Measurements from ENCODE around the gene LIF.

LIF gene

DNA sequence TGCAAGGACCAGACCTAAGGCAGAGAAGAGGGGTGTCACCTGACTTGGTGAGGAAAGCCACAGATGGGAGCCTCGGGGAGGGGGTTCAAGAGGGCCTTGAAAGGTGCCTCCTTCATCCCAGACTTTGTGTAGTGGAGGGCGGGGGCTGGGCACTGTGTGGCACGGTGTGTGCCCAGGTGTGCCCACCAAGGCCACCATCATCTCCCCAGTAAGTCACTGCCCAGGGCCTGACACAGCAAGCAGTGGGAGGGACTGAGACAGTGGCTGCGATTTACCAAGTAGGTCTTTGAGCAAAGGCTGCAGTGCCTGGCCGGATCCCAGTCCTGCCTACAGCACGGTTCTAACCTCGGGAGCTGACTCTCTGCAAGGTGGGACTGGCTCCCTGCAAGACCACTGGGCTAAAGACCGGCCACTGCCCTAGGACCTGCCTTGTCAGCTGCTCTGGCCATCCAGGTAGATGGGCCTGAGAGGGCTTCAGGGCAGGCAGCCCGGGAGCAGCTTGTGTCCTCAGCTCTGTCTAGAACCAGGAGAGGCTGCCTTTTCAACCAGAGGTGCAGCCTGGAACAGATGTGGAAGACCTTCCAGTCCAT, 18.7 kb upstream of the LIF start:
- DNase-seq (ENCODE audit: low read depth in 1 of 2, low spot score in 1 of 2): no peak

DNA sequence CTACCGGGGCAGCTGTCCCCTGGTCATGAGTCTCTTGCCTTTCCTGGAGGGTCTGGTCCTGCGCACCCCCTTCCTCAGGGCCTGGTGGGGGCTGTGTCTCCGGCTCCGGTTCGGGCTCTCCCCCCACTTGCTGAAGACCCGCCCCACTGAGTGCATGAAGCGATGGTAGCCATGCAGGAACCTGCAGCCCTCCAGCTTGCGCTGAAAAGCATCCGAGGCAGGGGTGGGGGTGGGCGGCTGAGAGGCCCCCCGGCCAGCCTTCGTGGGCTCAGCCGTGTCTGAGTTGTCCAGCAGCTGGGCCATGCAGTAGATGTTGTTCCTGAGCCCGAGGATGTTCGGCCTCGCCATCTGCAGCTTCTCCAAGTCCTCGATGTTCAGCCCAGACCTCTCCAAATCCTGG, 17.3 kb upstream of the LIF start:
- DNase-seq (ENCODE audit: low read depth in 1 of 2, low spot score in 1 of 2): no peak

DNA sequence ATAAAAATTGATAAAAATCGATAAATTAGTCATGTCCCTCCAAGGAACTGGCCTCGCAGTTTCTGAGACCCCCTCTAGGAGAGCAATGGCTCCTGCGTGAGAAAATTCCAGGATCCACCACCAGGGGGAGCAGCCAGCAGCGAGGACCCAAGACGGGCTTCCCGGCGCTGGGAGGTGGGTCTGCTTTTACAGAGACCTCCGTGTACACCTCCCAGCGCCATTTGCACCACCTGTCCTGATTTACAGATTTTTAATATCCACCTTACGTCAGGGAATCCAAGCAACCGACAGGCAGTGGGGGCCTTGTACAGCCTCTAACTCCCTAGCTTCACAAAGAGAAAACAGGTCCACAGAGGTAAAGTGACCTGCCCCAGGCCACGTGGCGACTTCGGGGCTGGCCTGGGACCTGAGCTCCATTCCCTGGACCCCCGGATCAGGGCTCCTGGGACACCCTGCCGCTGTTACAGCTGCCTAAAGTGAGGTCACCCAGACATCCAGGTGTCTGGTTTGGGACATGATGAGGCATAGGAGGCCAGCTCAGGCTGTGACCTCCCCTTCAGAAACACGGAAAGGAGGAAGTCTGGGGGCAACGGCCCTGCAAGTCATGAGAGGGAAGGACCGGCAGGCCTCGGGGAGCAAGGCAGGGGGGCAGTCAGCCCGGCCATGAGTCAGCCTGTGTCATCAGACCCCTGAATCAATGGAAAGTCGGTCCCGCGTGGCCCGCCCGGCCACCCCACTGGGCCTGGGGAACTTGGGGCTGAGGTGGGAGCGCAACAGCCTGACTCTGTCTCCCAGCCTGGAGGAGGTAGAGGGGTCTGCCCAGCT, 16.6 kb upstream of the LIF start:
- DNase-seq (ENCODE audit: low read depth in 1 of 2, low spot score in 1 of 2): peak; percentile 71 to 74

DNA sequence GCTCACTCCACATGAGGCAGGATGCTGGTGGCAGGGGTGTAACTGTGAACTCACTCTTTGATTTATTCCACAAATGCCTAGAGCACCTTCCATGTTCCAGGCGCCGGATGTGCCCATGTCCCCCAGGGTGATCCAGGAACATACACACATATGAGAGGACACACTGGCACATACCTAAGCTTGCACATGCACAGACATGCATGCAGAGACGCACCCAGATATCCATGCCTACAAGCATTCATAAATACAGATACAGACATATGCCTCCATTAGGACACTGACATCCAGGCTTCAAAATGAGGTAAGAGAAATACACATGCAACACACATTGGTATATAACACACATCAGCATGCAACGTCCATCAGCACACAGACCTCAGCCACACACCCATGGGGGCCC, 15.6 kb upstream of the LIF start:
- no peak for DNase-seq (ENCODE audit: low read depth in 1 of 2, low spot score in 1 of 2)

DNA sequence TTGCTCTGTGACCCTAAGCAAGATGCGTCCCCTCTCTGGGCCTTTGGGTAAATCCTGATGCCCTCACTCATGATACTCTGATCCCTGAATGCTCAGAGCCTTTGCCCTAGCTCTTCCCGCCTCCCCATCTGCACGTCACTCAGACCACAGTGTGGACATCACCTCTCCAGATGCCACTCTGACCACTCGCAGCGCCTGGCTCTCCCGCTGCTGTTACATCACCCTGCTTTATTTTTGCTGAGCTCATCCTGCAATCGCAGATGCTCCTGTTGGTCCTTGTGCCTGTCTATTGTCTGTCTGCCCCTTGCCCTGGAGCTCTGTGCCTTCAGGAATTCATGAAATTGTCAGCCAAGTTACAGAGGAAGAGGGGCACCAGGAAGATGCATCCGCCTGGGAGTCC, 14.6 kb upstream of the LIF start:
- DNase-seq (ENCODE audit: low read depth in 1 of 2, low spot score in 1 of 2): no peak

DNA sequence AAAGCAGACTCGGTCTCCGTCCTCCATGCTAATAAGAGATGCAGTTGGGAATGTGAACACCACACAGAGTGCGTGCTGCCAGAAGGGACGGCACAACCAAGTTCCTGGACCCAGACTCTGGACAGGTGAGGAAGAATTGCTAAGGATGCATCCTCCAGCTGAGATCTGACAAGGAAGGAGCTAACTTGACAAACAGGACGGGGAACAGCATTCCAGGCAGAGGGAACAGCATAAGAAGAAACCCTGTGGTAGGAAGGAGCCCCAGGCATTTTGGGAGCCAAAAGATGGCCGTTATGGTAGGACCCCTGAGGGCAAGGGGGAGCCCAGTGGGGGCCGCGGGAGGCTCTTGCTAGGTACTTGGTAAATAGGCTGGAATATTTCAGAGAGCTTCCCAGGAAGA, 14.1 kb upstream of the LIF start:
- no peak for DNase-seq (ENCODE audit: low read depth in 1 of 2, low spot score in 1 of 2)

DNA sequence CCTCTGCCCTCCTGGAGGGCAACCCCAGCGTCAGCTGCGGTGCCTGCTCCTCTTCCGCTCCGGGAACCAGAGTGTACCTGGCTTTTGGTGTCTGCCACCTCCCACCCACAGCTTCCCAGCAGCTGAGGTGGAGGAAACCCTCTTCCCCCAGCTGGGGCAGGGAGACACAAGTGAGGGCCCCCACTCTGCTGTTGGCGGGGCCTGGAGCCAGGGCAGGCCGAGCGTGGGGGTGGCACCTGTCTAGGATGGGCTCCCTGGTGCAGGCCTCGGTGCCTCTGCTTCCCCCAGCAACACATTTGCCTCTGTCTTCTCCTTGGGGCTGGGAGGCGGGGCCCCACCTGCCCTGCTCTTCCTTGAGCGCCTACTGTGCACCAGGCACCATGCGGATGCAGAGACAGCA, 13.7 kb upstream of the LIF start:
- DNase-seq (ENCODE audit: low read depth in 1 of 2, low spot score in 1 of 2): no peak

DNA sequence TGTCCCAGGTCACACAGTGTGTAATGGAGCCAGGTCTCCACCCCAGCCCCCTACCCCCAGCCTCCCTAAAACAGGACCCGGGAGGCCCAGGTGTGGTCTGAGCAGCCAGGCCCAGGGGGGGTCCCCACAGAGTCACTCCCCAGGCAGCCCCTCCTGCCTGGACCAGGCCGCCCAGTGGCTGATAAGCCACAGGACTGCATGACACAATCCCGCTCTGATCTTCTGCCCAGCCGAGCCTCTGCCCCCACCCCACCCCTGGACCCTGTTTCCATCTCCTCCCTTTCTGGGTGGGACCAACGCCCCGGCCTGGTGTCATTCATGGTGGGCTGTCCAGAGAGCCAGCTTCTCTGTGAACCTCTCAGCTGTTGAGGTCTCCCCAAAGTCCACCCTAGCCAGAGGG, 7.8 kb upstream of the LIF start:
- DNase-seq (ENCODE audit: low read depth in 1 of 2, low spot score in 1 of 2): no peak

DNA sequence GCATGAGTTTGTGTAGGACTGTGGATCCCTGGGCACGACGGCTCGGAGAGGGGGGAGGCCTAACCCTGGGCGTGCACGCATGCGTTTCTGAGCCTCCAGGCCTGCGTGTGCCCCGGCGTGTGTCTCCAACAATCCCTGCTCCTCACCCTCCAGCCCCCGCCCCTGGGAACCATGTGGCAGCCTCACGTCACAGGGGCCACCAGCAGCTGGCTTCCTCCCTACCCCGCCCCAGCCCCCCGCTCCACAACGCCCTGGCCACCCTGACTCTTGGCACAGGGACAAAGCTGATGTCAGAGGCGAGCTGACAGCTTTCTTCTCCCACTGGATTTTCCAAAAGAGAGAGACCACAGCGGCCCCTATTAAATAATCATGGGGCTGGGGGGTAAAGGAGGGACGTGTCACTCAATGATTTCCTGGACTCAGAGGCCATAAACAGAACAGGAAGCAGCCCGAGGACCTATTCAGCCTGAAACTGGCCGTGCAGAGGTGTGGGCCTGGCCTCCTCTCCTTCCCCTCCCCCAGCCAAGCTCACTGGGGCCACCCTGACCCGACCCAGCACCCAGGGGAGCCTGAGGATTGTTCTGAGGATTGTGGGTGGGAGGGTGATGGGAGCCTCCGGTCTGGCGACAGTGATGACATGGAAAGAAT, 6.8 kb upstream of the LIF start:
- no peak for DNase-seq (ENCODE audit: low read depth in 1 of 2, low spot score in 1 of 2)

DNA sequence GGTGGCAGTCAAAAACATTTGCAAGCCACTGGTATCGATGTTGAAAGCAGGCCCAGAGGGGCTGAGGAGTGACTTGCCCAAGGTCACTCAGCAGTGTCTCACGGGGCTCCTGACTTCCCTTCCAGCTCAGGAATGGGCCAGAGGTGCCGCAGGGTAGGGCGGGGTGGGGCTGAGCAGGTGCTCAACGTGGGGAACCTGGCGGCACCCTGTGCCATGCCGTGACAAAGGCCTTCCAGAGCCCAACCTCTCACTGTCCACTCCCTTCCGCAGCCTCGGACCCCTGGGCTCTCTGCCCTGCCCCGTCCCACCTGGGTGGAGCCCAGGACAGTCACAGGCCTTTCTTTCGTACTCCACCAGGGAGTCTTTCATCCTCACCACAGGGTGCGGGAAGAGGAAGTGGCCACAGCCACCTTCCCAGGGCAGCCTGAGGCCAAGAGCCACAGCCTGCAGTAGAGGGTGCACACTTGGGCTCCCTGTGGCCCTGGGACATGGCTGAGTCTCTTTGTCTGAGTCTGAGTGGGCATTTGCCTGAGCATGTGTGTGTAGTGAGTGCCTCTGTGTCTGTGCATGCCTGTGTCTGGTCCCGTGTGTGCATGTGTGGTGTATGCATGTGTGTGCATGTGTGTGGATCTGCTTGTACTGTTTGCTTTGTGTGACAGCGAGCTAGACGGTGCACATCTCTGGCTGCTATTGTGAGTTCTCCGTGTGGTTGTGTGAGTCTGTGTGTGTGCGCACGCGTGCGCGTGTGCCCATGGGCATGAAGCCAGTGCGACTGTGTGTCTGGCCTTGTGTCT, 6.0 kb upstream of the LIF start:
- no peak for DNase-seq (ENCODE audit: low read depth in 1 of 2, low spot score in 1 of 2)

DNA sequence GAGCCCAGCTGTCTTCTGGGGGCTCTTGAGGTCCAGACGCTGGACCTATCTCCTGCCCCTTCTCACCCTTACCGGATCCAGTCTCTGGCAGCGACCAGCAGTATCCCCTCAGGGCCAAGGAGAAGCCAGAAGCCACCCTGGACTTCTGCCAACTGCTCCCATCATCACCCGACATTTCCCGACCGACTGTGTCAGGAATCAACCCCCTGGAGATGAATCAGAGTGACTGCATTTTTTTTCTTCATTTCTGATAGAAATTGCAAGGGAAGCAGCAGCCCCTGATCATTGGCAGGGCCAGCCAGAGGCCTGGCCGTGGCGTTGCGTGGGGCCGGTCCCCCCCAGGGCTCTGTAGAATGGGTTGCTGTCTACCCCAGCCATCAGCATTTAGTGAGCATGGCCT, 5.2 kb upstream of the LIF start:
- DNase-seq (ENCODE audit: low read depth in 1 of 2, low spot score in 1 of 2): no peak

DNA sequence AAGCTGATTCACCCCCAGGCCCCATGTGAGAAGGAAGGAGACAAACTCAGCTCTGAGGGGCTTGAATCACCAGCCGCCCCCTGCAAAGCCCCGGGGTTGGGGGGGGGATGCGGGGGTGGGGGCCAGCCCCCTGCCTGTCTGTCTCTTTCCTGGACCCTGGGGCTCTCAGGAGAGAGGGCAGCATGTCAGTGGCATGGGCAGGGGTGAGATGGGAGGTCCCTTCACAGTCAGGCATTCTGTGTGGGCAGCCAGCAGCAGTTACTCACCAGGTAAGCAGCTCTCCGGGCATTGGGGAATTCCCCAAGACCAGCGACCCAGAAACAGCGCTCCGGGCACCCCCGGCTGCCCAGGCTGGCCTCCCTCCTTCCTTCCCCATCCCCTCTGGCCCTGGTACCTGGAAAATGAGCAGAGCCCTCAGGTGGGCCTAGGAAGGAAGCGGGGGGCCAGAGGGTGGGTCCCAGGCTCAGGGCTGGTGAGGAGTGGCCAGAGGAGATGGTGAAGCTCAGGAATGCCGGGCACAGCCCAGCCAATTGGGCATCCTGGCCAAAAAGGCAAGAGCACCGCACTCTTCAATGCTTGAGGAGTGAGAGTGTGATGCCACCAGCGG, 4.2 kb upstream of the LIF start:
- no peak for DNase-seq (ENCODE audit: low read depth in 1 of 2, low spot score in 1 of 2)

DNA sequence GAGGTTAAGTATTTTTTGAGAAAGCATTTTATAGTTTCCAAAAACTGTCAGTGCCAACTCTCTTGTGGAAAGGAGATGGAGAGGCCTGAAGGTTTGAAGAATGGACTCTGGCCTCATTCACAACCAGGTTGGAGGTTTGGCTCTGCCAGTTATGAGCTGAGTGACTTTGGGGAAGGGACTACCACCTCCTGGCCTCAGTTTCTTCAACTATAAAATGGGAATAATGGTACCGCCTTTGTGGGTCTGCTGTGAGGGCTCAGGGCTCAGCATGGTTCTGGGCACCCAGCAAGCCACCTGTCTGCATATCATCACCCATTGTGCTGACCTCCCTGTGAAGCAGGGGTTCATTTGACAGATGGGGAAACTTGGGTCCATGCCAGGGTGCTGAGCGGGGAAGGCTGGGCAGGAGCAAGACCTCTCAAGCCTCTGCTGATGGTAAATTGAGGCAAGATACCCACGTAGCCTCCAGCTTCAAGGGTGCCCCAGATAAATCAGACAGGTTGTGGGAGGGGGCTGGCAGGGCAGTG, 3.5 kb upstream of the LIF start:
- no peak for DNase-seq (ENCODE audit: low read depth in 1 of 2, low spot score in 1 of 2)

DNA sequence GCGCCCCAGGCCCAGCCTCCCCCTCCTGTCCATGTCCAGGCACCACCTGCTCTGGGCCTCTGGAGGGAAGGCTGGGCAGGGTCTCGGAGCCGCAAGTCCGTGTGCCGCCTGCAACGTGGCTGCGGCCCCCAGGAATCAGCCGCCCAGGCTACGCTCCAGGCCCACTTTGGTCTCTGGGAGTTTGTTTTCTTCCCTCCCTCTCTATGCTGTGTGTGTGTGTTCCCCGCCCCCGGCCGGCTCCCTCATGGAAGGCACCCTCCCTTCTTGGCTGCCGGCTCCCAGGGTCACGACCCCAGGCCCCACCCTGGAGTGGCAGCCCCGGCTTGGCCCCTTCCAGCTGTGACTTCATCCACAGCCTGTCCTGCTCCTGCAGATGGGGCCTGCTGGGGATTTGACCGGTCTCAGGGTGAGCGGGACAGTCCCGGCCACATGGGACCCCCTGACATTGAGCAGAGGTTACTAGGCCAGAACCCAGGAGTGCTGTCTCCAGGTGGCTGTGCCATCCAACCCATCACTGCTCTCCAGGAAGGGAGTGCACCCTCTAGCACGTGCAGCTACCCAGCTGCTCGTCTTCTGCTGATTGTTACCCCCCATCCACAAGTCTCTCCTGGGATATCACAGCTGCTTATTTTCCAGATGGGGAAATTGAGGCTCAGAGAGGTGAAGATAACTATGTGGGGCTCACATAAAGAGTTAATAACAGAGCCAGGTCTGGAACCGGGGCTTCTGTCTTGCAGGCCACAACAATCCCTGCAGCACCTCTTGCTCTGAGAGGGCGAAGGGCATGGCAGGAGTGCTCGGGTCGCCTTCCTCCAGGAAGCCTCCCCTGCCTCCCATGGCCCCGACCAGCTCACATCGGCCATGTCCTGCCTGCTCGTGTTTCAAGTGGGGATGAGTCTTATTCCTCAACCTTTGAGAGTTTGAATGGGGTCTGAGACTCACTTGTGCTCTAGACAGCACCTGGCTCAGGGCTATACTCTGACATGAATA, 2.8 kb upstream of the LIF start:
- no peak for DNase-seq (ENCODE audit: low read depth in 1 of 2, low spot score in 1 of 2)

DNA sequence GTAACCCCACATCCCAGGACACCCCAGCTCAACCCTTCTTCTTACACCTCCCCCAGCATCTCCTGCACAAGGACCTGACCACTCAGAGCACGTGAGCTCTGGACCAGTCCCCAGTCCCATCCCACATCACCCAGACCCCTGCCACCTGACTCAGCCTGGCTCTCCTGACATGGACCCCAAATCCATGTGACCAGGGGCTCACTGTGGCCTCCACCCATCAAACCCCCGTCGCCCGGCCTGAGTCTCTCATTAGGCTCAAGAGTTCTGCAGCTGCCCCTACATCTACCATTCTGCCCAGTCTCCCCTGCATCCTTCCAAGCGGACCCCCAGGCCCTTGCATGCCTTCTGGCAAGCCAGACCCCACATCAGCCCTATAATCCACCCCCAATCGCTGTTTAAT, 1.9 kb upstream of the LIF start:
- no peak for DNase-seq (ENCODE audit: low read depth in 1 of 2, low spot score in 1 of 2)

DNA sequence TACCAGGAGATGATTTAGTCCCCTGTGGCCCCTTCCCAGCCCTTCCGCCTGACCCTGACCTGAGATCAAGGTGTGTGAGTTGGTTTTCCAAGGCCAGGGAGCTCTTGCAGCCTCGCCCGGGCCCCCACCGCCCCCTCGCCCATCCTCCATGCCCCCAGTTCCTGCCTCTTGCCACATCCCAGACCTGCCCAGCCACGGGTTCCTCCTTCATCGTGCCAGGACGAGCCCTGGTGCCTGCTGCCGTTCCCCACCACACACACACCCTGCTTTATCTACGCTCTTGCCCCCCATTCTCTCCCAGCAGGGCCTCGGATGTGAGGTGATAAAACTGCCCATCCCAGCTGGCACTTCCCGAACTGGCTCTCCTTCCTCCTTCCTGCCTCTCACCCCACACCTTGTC, 1.4 kb upstream of the LIF start:
- DNase-seq (ENCODE audit: low read depth in 1 of 2, low spot score in 1 of 2): no peak

DNA sequence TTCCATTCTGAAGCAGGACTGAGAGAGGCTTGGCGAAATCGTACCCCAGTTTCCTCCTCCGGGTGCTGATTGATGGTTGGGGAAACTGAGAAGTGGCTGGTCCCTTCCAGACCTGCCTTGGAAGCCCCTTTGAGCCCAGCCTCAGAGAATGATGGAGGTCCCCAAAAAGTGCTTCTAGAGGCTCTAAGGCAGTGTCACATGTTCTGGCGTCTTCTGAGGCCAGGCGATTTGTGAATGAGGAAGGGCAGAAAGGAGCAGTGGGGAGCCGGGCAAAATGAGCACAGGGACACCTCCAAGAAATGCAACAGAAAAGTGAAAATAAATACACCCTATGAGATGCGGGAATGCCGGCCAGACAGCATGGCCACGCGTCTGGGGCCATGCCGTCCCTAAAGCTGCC, 1.0 kb upstream of the LIF start:
- DNase-seq (ENCODE audit: low read depth in 1 of 2, low spot score in 1 of 2): no peak

DNA sequence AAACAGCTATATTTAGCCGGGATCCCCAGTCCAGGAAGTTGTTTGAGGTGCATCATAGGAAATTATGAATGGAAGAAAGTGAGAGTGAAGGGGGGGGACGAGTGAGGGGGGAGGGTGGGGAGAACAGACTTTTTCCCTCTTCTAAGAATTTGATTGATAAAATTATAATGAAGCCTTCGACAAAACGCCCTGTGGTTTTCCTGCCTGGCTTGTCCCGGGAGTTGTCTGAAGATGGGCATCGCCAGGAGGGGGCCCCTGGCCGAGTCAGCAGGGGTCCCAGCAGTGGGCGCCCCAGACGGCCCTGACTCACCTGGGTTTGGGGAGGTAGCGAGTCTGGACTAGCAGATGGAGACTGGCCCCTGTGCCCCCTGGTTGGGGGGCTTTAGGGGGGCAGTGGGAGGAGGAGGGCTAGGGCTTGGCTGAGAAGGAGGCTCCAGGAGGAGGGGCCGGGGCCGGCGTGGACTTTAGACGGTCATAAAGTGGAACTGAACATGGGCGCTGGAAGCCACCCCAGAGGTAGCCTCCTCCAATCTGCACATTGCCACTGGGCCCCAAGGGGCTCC, 336 bp upstream of the LIF start:
- no peak for DNase-seq (ENCODE audit: low read depth in 1 of 2, low spot score in 1 of 2)

DNA sequence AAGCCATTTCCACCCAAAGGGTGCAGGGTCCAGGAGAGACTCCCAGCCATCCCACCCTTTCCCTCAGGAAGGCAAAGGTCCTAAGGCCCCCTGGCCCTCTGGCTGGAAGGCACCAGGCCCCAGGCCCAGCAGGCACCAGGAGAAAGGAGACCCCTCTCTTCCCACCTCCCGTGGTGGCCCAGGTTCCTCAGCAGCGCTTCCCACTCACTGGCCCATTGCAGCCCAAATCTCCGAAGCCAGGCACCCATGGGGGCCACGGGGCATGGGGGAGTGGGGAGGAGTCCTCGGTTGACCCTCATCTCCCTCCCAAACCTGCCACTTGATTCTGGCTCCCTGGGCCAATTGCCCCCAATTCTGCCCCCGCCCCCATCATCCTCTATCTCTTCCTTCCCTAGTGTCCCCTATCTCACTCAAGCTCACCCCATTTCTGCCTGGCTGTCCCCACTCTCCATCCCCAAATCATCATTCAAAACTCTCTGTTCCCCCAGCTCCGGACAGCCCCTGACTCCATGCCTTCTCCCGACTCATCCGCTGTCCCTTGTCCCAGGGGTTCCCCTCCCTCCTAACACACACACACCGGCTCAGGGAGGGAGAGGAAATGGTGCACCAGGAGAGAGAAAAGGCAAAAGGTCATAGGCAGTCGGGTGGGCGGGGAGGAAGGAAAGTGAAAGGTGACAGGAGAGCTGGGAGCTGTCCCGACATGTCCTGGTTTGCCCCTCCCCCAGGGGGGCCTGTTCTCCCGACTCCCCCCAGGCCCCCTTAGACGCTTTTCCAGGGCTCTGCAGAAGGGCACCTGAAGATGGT, 1.2 kb downstream of the LIF start:
- DNase-seq (ENCODE audit: low read depth in 1 of 2, low spot score in 1 of 2): no peak

Data from activated CD4-positive, alpha-beta T cell treated with anti-CD3 and anti-CD28 coated beads, Interleukin-2, amount 50 U/mL, for 24 hours (primary cell).